ENCODE results near the gene TCP11X1.
"Not testable (repeated sequence)": the region's sequence is repeated elsewhere in the genome, so short reads cannot be mapped to it uniquely, and the experiment has no call there.

DNA sequence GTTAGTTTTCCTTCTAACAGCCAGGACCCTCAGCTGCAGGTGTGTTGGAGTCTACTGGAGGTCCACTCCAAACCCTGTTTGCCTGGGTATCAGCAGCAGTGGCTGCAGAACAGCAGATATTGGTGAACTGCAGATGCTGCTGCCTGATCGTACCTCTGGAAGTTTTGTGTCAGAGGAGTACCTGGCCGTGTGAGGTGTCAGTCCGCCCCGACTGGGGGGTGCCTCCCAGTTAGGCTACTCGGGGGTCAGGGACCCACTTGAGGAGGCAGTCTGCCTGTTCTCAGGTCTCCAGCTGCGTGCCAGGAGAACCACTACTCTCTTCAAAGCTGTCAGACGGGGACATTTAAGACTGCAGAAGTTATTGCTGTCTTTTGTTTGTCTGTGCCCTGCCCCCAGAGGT is 20.6 kb downstream of the TCP11X1 start:
- TF ChIP-seq POLR2AphosphoS5 (IDR thresholded peaks at IDR 0.05) = not testable (repeated sequence)
- TF ChIP-seq, protein P1, sequence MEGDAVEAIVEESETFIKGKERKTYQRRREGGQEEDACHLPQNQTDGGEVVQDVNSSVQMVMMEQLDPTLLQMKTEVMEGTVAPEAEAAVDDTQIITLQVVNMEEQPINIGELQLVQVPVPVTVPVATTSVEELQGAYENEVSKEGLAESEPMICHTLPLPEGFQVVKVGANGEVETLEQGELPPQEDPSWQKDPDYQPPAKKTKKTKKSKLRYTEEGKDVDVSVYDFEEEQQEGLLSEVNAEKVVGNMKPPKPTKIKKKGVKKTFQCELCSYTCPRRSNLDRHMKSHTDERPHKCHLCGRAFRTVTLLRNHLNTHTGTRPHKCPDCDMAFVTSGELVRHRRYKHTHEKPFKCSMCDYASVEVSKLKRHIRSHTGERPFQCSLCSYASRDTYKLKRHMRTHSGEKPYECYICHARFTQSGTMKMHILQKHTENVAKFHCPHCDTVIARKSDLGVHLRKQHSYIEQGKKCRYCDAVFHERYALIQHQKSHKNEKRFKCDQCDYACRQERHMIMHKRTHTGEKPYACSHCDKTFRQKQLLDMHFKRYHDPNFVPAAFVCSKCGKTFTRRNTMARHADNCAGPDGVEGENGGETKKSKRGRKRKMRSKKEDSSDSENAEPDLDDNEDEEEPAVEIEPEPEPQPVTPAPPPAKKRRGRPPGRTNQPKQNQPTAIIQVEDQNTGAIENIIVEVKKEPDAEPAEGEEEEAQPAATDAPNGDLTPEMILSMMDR (IDR thresholded peaks at IDR 0.05) = not testable (repeated sequence)
